SJCRH30 (cell line): ENCODE results near the gene DRD3. TPM values are rescaled to one million over a fixed set of nuclear protein-coding genes. Genes with fewer than 3 reads are reported as not detected.

ENCODE experiments used
- DNase-seq, 2 experiments: peaks; one replicate each; pipeline ENCODE4 v3.0.0-alpha.2; 2015 to 2020
- H3K27ac ChIP-seq: fragments of 250-450 bp; sonication (Bioruptor Pico); 2 replicates; pipeline ENCODE4 v1.5.1; 2020; ENCODE audit warnings: mild to moderate bottlenecking, moderate library complexity
- H3K27me3 ChIP-seq: fragments of 250-450 bp; sonication (Bioruptor Pico); 2 replicates; pipeline ENCODE4 v1.5.1; 2020; ENCODE audit warnings: mild to moderate bottlenecking, moderate library complexity
- H3K36me3 ChIP-seq: fragments of 250-450 bp; sonication (Bioruptor Pico); 2 replicates; pipeline ENCODE4 v1.5.1; 2020; ENCODE audit warnings: mild to moderate bottlenecking, moderate library complexity
- H3K4me1 ChIP-seq: fragments of 250-450 bp; sonication (Bioruptor Pico); 2 replicates; pipeline ENCODE4 v1.5.1; 2020; ENCODE audit warnings: mild to moderate bottlenecking, moderate library complexity
- H3K4me3 ChIP-seq: fragments of 250-450 bp; sonication (Bioruptor Pico); 2 replicates; pipeline ENCODE4 v1.5.1; 2020; ENCODE audit warnings: mild to moderate bottlenecking, moderate library complexity
- H3K9me3 ChIP-seq: fragments of 250-450 bp; sonication (Bioruptor Pico); replicated peaks from 2 replicates; pipeline ENCODE4 v1.5.1; 2020; ENCODE audit warnings: mild to moderate bottlenecking, moderate library complexity
- total RNA-seq: library from RNA; depleted of rRNA; stranded (reverse); fragments of >200 nt; shearing (Covaris generic); gene quantifications from 2 replicates; pipeline ENCODE4 v1.2.3, GENCODE V29; 2014

Gene DRD3
- total RNA-seq, 1 experiment from 2014 or later: not detected

- Histone ChIP-seq H3K27me3 (no peaks in the 10 kb centered on the region), H3K4me1 (no peaks in the 10 kb centered on the region), H3K36me3 (no peaks in the 10 kb centered on the region), H3K4me3 (no peak overlapping the region), H3K27ac (no peak overlapping the region), H3K9me3 (no peaks in the 10 kb centered on the region)
- DNase-seq: no peak
Measured at GRCh38 chr3:114213292-114213626, 34.4 kb upstream of the DRD3 start.

- Histone ChIP-seq H3K27ac (no peak overlapping the region), H3K36me3 (no peaks in the 10 kb centered on the region), H3K9me3 (no peaks in the 10 kb centered on the region), H3K4me3 (no peak overlapping the region), H3K27me3 (no peaks in the 10 kb centered on the region), H3K4me1 (no peaks in the 10 kb centered on the region)
- DNase-seq: no peak
Measured at GRCh38 chr3:114212646-114213045, 33.8 kb upstream of the DRD3 start.

- Histone ChIP-seq H3K9me3 (no peaks in the 10 kb centered on the region), H3K4me1 (no peaks in the 10 kb centered on the region), H3K4me3 (no peak overlapping the region), H3K27ac (no peak overlapping the region), H3K36me3 (no peaks in the 10 kb centered on the region), H3K27me3 (no peaks in the 10 kb centered on the region)
- DNase-seq: no peak
Measured at GRCh38 chr3:114207768-114208167, 28.9 kb upstream of the DRD3 start.

GRCh38 chr3:114206342-114206741 lies 27.5 kb upstream of the DRD3 start:
- Histone ChIP-seq H3K4me1 (no peaks in the 10 kb centered on the region), H3K27ac (no peak overlapping the region), H3K9me3 (no peaks in the 10 kb centered on the region), H3K4me3 (no peak overlapping the region), H3K27me3 (no peaks in the 10 kb centered on the region), H3K36me3 (no peaks in the 10 kb centered on the region)
- no peak for DNase-seq

GRCh38 chr3:114205541-114205940 lies 26.7 kb upstream of the DRD3 start:
- H3K27me3 ChIP-seq: no peaks in the 10 kb centered on the region
- H3K27ac ChIP-seq: no peak overlapping the region
- no peaks in the 10 kb centered on the region for H3K36me3 ChIP-seq
- DNase-seq: no peak
- H3K4me3 ChIP-seq: no peak overlapping the region
- H3K9me3 ChIP-seq: no peaks in the 10 kb centered on the region
- H3K4me1 ChIP-seq: no peaks in the 10 kb centered on the region

- Histone ChIP-seq H3K36me3 (no peaks in the 10 kb centered on the region), H3K4me1 (no peaks in the 10 kb centered on the region), H3K27me3 (no peaks in the 10 kb centered on the region), H3K27ac (no peak overlapping the region), H3K9me3 (no peaks in the 10 kb centered on the region), H3K4me3 (no peak overlapping the region)
- no peak for DNase-seq
Measured at GRCh38 chr3:114194750-114195149, 15.9 kb upstream of the DRD3 start.

GRCh38 chr3:114192136-114192535 lies 13.3 kb upstream of the DRD3 start:
- H3K4me1 ChIP-seq: no peaks in the 10 kb centered on the region
- H3K4me3 ChIP-seq: no peak overlapping the region
- H3K36me3 ChIP-seq: no peaks in the 10 kb centered on the region
- no peaks in the 10 kb centered on the region for H3K9me3 ChIP-seq
- no peaks in the 10 kb centered on the region for H3K27me3 ChIP-seq
- no peak overlapping the region for H3K27ac ChIP-seq
- no peak for DNase-seq

GRCh38 chr3:114186501-114186900 lies 7.6 kb upstream of the DRD3 start:
- Histone ChIP-seq H3K27me3 (no peaks in the 10 kb centered on the region), H3K9me3 (no peaks in the 10 kb centered on the region), H3K36me3 (no peaks in the 10 kb centered on the region; the same call in 1 of the 2 replicates), H3K27ac (no peak overlapping the region), H3K4me3 (no peak overlapping the region), H3K4me1 (no peaks in the 10 kb centered on the region)
- DNase-seq: no peak

GRCh38 chr3:114179575-114179974 lies 723 bp upstream of the DRD3 start:
- H3K27ac ChIP-seq: no peak overlapping the region

GRCh38 chr3:114176890-114177289 lies 2.0 kb downstream of the DRD3 start:
- no peak for DNase-seq
- H3K36me3 ChIP-seq: no peaks in the 10 kb centered on the region
- no peak overlapping the region for H3K4me3 ChIP-seq
- H3K4me1 ChIP-seq: no peaks in the 10 kb centered on the region; the same call in 1 of the 2 replicates
- H3K27me3 ChIP-seq: no peaks in the 10 kb centered on the region
- H3K9me3 ChIP-seq: no peaks in the 10 kb centered on the region
- H3K27ac ChIP-seq: no peak overlapping the region

More at GRCh38 chr3:114179575-114179974, 723 bp upstream of the DRD3 start:
- no peaks in the 10 kb centered on the region for H3K27me3 ChIP-seq
- H3K4me1 ChIP-seq: no peaks in the 10 kb centered on the region; the same call in 1 of the 2 replicates
- H3K4me3 ChIP-seq: no peak overlapping the region
- H3K36me3 ChIP-seq: no peaks in the 10 kb centered on the region; the same call in 1 of the 2 replicates
- DNase-seq: peak in 1 of 2 experiments; percentile 12
- no peaks in the 10 kb centered on the region for H3K9me3 ChIP-seq

GRCh38 chr3:114176487-114176886 lies 2.4 kb downstream of the DRD3 start:
- Histone ChIP-seq H3K36me3 (no peaks in the 10 kb centered on the region), H3K4me1 (no peaks in the 10 kb centered on the region; the same call in 1 of the 2 replicates)

GRCh38 chr3:114175204-114175987 lies 3.5 kb downstream of the DRD3 start:
- no peaks in the 10 kb centered on the region for H3K9me3 ChIP-seq
- no peak overlapping the region for H3K27ac ChIP-seq
- H3K36me3 ChIP-seq: no peaks in the 10 kb centered on the region
- no peaks in the 10 kb centered on the region; the same call in 1 of the 2 replicates for H3K4me1 ChIP-seq
- H3K27me3 ChIP-seq: no peaks in the 10 kb centered on the region
- no peak overlapping the region for H3K4me3 ChIP-seq
- DNase-seq: no peak

More at GRCh38 chr3:114176487-114176886, 2.4 kb downstream of the DRD3 start:
- Histone ChIP-seq H3K27me3 (no peaks in the 10 kb centered on the region), H3K4me3 (no peak overlapping the region), H3K27ac (no peak overlapping the region), H3K9me3 (no peaks in the 10 kb centered on the region)
- no peak for DNase-seq

- Histone ChIP-seq H3K4me1 (no peaks in the 10 kb centered on the region), H3K4me3 (no peak overlapping the region), H3K9me3 (no peaks in the 10 kb centered on the region), H3K27me3 (no peaks in the 10 kb centered on the region), H3K27ac (no peak overlapping the region), H3K36me3 (no peaks in the 10 kb centered on the region)
- DNase-seq: no peak
Measured at GRCh38 chr3:114171677-114172076, 7.2 kb downstream of the DRD3 start.

- Histone ChIP-seq H3K4me3 (no peak overlapping the region), H3K9me3 (no peaks in the 10 kb centered on the region), H3K4me1 (no peaks in the 10 kb centered on the region), H3K36me3 (no peaks in the 10 kb centered on the region), H3K27me3 (no peaks in the 10 kb centered on the region), H3K27ac (no peak overlapping the region)
- no peak for DNase-seq
Measured at GRCh38 chr3:114168150-114168549, 10.7 kb downstream of the DRD3 start.

- H3K4me3 ChIP-seq: no peak overlapping the region
- H3K9me3 ChIP-seq: no peaks in the 10 kb centered on the region
- H3K27ac ChIP-seq: no peak overlapping the region
- no peak for DNase-seq
- H3K4me1 ChIP-seq: no peaks in the 10 kb centered on the region
- H3K27me3 ChIP-seq: peaks cover 12% of the 10 kb centered on the region; the same call in 1 of the 2 replicates
- no peaks in the 10 kb centered on the region for H3K36me3 ChIP-seq
Measured at GRCh38 chr3:114157321-114157720, 21.5 kb downstream of the DRD3 start.

GRCh38 chr3:114155370-114155821 lies 23.5 kb downstream of the DRD3 start:
- Histone ChIP-seq H3K27ac (no peak overlapping the region), H3K4me3 (no peak overlapping the region), H3K4me1 (no peaks in the 10 kb centered on the region), H3K27me3 (peaks cover 3% of the 10 kb centered on the region; the same call in 1 of the 2 replicates), H3K9me3 (no peaks in the 10 kb centered on the region), H3K36me3 (no peaks in the 10 kb centered on the region)
- peak; percentile 29 to 40 for DNase-seq
